T47D (cell line): ENCODE measurements around the gene MTA2.
"Not testable (repeated sequence)": the region's sequence is repeated elsewhere in the genome, so short reads cannot be mapped to it uniquely, and the experiment has no call there.

Source experiments
- DNase-seq, 2 experiments: peaks; one replicate each; pipeline versions ENCODE4 v3.0.0 to v3.0.0-alpha.2; 2011 to 2012; ENCODE audit warnings: low read depth in 1 of 2, low spot score in 1 of 2
- JUND ChIP-seq: IDR thresholded peaks from 2 replicates; pipeline ENCODE4 v1.6.1; 2012; ENCODE audit warnings: low read depth
- in situ Hi-C: cut with HindIII; loops from 2 replicates; pipeline ENCODE4 v1.10.0; 2016; ENCODE audit warnings: low sequenced_read_pairs, low pct_unique_long_range_greater_than_20kb

MTA2 gene

GRCh38 chr11:62560566-62561103, 41.0 kb downstream of the MTA2 start:
- in situ Hi-C loops, result no loop called here
- no peak for TF ChIP-seq JUND
- peak; percentile 78 to 98 for DNase-seq

DNA sequence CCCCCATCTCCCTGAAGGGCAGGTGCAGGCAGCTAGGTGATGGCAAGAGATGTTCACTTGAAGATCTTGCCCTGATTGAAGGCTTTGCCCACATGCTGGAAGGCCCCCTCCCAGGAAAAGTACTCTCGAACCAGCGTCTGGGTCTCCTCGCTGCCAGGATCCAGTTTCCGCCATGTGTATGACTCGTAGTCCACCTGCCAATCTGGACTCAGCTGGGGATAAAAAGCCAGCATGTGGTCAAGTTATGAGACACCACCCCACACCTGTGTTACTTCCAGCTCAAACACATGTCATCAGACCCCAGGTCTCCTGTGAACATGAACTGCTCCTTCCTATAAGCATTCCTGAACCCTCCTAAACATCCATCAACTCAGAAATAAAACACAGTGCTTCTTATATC, 42.0 kb downstream of the MTA2 start:
- in situ Hi-C loops, DNase-seq: not testable (repeated sequence)

GRCh38 chr11:62559204-62559603, 42.5 kb downstream of the MTA2 start:
- TF ChIP-seq JUND, result no peak
- no peak for DNase-seq
- in situ Hi-C loops, result no loop called here

GRCh38 chr11:62558669-62559068, 43.0 kb downstream of the MTA2 start:
- in situ Hi-C loops, result no loop called here
- no peak for DNase-seq
- no peak for TF ChIP-seq JUND

DNA sequence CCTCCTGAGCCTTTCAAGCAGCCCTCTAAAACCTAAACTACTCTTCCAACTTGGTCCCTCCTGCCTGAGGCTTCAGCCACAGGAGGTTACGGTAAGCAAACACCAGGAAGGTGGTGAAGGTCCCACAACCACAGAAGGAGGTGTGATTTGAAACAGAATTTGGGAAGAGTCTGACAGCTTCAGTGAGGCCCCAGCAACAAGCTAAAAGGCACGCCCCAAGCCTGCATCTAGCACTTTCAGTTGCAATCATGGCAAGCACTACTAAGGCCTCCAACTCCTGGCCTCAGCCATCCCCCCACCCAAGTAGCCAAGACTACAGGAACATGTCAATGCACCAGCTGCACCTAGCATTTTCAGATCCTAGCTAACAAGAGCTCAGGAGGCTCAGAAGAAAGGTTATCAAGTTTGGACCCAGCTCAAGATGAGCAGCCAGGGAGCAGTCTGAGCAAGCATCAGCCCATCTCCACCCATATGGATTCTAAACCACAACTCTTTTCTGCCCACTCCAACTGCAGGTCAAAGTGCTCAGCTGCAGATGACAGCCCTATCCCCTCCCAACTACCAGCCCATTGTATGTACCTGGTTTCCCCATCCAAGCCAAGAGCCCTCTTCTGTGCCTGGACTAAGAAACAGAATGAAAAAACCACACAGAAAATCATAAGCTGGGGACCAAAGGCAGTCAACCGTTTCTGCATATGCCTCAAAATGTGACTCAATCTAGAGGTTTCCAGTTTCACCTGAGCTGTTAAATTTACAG, 44.6 kb downstream of the MTA2 start:
- TF ChIP-seq JUND, result no peak
- in situ Hi-C loops, result no loop called here
- DNase-seq, result peak in 1 of 2 experiments; percentile 40

GRCh38 chr11:62556108-62556874, 45.4 kb downstream of the MTA2 start:
- peak; percentile 31; the same call in 1 of the 2 replicates for TF ChIP-seq JUND
- in situ Hi-C loops, result no loop called here
- DNase-seq, result peak; percentile 97 to 98

- in situ Hi-C loops, result no loop called here
- no peak for TF ChIP-seq JUND
- peak in 1 of 2 experiments; percentile 26 for DNase-seq
Observed at GRCh38 chr11:62555464-62556107, 46.1 kb downstream of the MTA2 start.

GRCh38 chr11:62554387-62555167, 47.1 kb downstream of the MTA2 start:
- TF ChIP-seq JUND, result no peak; the same call in 1 of the 2 replicates
- in situ Hi-C loops, result no loop called here
- peak in 1 of 2 experiments; percentile 79 for DNase-seq

GRCh38 chr11:62553839-62554361, 47.8 kb downstream of the MTA2 start:
- no peak for TF ChIP-seq JUND
- DNase-seq, result no peak

DNA sequence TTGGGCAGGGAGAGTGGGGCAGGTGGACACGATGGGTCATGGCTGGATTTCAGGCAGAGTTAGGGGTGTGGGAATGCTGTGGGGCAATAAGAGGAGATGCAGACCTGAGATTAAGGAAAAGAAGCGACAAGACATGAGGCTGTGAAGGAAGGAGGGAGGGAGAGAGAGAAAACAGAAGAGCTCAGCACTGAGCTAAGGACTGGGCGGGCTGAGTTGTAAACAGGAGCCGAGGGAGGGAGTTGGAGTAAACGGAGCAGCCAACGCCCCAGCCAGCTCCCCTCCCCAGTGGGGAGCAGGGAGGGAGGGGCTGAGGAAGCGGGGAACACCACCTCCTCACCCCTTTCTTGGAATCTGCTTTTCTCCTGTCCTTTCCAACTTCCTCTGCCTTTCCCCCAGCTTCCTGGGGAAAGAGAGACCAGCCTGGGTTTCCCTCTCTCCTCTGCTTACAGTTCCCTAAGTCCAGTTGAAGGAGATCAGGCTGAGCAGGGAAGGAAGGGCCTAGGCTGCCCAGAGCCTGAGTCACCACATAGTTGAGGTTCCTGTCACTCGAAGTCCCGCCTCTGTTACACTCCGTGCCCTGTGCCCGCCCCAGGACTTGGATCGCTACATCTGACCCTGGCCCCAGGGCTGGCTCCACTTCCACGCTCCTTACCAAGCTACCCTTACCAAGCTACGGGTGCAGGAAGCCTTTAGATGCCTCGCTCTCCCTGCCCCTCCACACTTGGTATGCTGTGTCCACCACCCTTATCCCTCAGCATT, 48.4 kb downstream of the MTA2 start:
- TF ChIP-seq JUND, result no peak; the same call in 1 of the 2 replicates
- peak; percentile 84 to 96 for DNase-seq
- in situ Hi-C loops, result no loop called here

More at GRCh38 chr11:62553839-62554361, 47.8 kb downstream of the MTA2 start:
- in situ Hi-C loops, result no loop called here

DNA sequence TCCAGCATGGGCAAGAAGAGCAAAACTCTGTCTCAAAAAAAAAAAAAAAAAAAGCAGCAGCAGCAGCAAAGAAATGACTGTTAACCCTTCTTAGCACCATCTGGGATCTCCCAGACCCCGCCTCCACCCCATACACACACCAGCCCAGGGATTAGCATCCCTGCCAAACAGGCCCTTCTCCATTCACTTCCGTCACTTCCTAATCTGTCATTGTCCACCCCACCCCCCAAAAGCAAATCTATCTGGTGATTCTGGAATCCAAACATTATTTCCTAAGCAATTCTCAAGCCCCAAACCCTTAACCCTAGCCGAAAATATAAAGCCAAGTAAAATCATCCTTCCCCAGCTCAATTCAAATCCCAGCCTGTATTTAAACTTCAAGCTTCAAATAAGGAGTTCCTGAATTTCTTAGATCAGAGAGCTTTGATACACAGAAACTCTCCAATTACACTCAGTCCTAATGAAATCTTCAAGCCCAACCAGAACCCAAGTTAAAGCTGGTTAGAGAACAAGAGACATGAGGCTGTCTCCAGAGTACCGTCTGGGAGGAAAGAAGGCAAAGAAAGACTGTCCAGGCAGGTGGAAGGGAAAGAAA, 49.1 kb downstream of the MTA2 start:
- DNase-seq, result peak in 1 of 2 experiments; percentile 81
- no peak for TF ChIP-seq JUND
- in situ Hi-C loops, result no loop called here

GRCh38 chr11:62550478-62550877, 51.2 kb downstream of the MTA2 start:
- in situ Hi-C loops, DNase-seq: not testable (repeated sequence)
